H1 (cell line): ENCODE results near the gene KRT12. TPM values are rescaled to one million over a fixed set of nuclear protein-coding genes. Genes with fewer than 3 reads are reported as not detected.

Source experiments
- CTCF ChIA-PET: fragments of 300-600 bp; sonication (Branson Sonifier 250); formaldehyde crosslinking; loops from one replicate; lab custom pipeline; 2021; ENCODE audit not compliant: partially characterized antibody; lab: Charles Lee
- POLR2A ChIA-PET: fragments of 300-600 bp; sonication (Branson Sonifier 250); formaldehyde crosslinking; loops from one replicate; lab custom pipeline; 2021; ENCODE audit warnings: inconsistent platforms; ENCODE audit not compliant: partially characterized antibody; lab: Charles Lee
- DNase-seq, 2 experiments: peaks; one replicate each; pipeline versions ENCODE4 v3.0.0 to v3.0.0-alpha.2; 2010 to 2022; ENCODE audit warnings: low spot score in 2 of 2, low read depth in 1 of 2, mixed read lengths in 1 of 2
- FAIRE-seq: peaks from 2 replicates; lab custom pipeline; 2011; peaks lifted over from hg19 to GRCh38; lab: Jason Lieb, UNC
- H2AFZ ChIP-seq: 2 replicates; pipeline ENCODE4 v1.8.1; 2012; ENCODE audit warnings: low read length, inconsistent platforms
- H2AK5ac ChIP-seq: 2 replicates; pipeline ENCODE4 v1.6.1; 2013; ENCODE audit warnings: low read depth, low read length
- H2BK120ac ChIP-seq: replicated peaks from 2 replicates; pipeline ENCODE3; 2013; ENCODE audit warnings: low read depth, low read length, inconsistent platforms
- H2BK12ac ChIP-seq: 2 replicates; pipeline ENCODE4 v1.6.1; 2013; ENCODE audit warnings: low read depth, low read length
- H2BK15ac ChIP-seq: 2 replicates; pipeline ENCODE4 v1.6.1; 2013; ENCODE audit warnings: low read length
- H2BK20ac ChIP-seq: 2 replicates; pipeline ENCODE4 v1.6.1; 2013; ENCODE audit warnings: low read length
- H2BK5ac ChIP-seq: 2 replicates; pipeline ENCODE4 v1.6.1; 2013; ENCODE audit warnings: low read depth, low read length
- H3K14ac ChIP-seq: 2 replicates; pipeline ENCODE4 v1.6.1; 2013; ENCODE audit warnings: inconsistent platforms; ENCODE audit not compliant: insufficient read length
- H3K18ac ChIP-seq: 2 replicates; pipeline ENCODE4 v1.6.1; 2013; ENCODE audit warnings: low read length; ENCODE audit errors: extremely low read depth
- H3K23ac ChIP-seq: 2 replicates; pipeline ENCODE4 v1.6.1; 2013; ENCODE audit warnings: inconsistent platforms; ENCODE audit not compliant: insufficient read length
- H3K23me2 ChIP-seq: 2 replicates; pipeline ENCODE4 v1.6.1; 2013; ENCODE audit warnings: low read depth, low read length
- H3K27ac ChIP-seq: 2 replicates; pipeline ENCODE4 v1.6.1; 2011; ENCODE audit warnings: low read depth, low read length, inconsistent platforms
- H3K27me3 ChIP-seq, 4 experiments: replicated peaks in 1 of 4; 1 replicate in 1 of 4; 2 replicates in 3 of 4; pipeline versions ENCODE4 v1.6.1 to v1.8.1; 2011 to 2013; ENCODE audit warnings: low read length in 3 of 4, mild to moderate bottlenecking in 3 of 4, inconsistent platforms in 2 of 4, mixed read lengths in 2 of 4, moderate library complexity in 1 of 4; ENCODE audit not compliant: control insufficient read depth in 3 of 4, insufficient read depth in 3 of 4; ENCODE audit errors: extremely low read depth in 1 of 4
- H3K36me3 ChIP-seq, 4 experiments: 2 replicates each; pipeline versions ENCODE4 v1.6.1 to v1.8.1; 2011 to 2013; ENCODE audit warnings: mild to moderate bottlenecking in 4 of 4, low read length in 3 of 4, moderate library complexity in 2 of 4, control low read depth in 1 of 4, inconsistent platforms in 1 of 4; ENCODE audit not compliant: insufficient read depth in 4 of 4, control insufficient read depth in 2 of 4
- H3K4ac ChIP-seq: replicated peaks from 2 replicates; pipeline ENCODE3; 2013; ENCODE audit warnings: low read length, low read depth, mixed read lengths, inconsistent platforms; ENCODE audit not compliant: insufficient read length
- H3K4me1 ChIP-seq, 4 experiments: replicated peaks in 1 of 4; 1 replicate in 1 of 4; 2 replicates in 3 of 4; pipeline versions ENCODE4 v1.6.1 to v1.8.1; 2011 to 2013; ENCODE audit warnings: low read length in 3 of 4, inconsistent platforms in 2 of 4, mixed read lengths in 1 of 4; ENCODE audit not compliant: insufficient read depth in 4 of 4, control insufficient read depth in 3 of 4
- H3K4me2 ChIP-seq, 2 experiments: 2 replicates each; pipeline versions ENCODE4 v1.6.1 to v1.8.1; 2011 to 2013; ENCODE audit warnings: low read depth in 2 of 2, low read length in 2 of 2, control low read depth in 1 of 2, inconsistent platforms in 1 of 2, mild to moderate bottlenecking in 1 of 2; ENCODE audit not compliant: insufficient read depth in 1 of 2
- H3K4me3 ChIP-seq, 4 experiments: fragments of 200-600, 300-600 bp in 1 of 4; sonication (generic), shearing (Covaris generic), sonication (Bioruptor Twin) in 1 of 4; 2 replicates each; pipeline versions ENCODE4 v1.5.1 to v1.8.1; 2011 to 2016; ENCODE audit warnings: low read length in 4 of 4, low read depth in 3 of 4, control low read depth in 2 of 4, inconsistent platforms in 2 of 4, mild to moderate bottlenecking in 2 of 4, mixed read lengths in 1 of 4, moderate library complexity in 1 of 4; ENCODE audit not compliant: insufficient read depth in 2 of 4; ENCODE audit errors: extremely low read depth in 1 of 4
- H3K56ac ChIP-seq: replicated peaks from 2 replicates; pipeline ENCODE3; 2013; ENCODE audit warnings: low read depth, mild to moderate bottlenecking, mixed read lengths, low read length, inconsistent platforms; ENCODE audit not compliant: insufficient read length
- H3K79me1 ChIP-seq: 2 replicates; pipeline ENCODE4 v1.6.1; 2013; ENCODE audit warnings: low read depth, low read length, control low read depth
- H3K79me2 ChIP-seq, 2 experiments: 2 replicates each; pipeline versions ENCODE4 v1.6.1 to v1.8.1; 2012 to 2013; ENCODE audit warnings: low read length in 2 of 2, mild to moderate bottlenecking in 2 of 2, inconsistent platforms in 1 of 2; ENCODE audit not compliant: insufficient read depth in 2 of 2, control insufficient read depth in 1 of 2
- H3K9ac ChIP-seq, 4 experiments: replicated peaks in 1 of 4; 1 replicate in 1 of 4; 2 replicates in 3 of 4; pipeline versions ENCODE4 v1.6.1 to v1.8.1; 2011 to 2013; ENCODE audit warnings: low read depth in 3 of 4, low read length in 3 of 4, control low read depth in 2 of 4, mild to moderate bottlenecking in 2 of 4, moderate library complexity in 2 of 4, inconsistent platforms in 1 of 4; ENCODE audit errors: extremely low read depth in 1 of 4
- H3K9me3 ChIP-seq, 2 experiments: 2 replicates each; pipeline versions ENCODE4 v1.6.1 to v1.8.1; 2012 to 2013; ENCODE audit warnings: mild to moderate bottlenecking in 2 of 2, moderate library complexity in 2 of 2, control low read depth in 1 of 2, inconsistent platforms in 1 of 2, low read depth in 1 of 2, low read length in 1 of 2, mixed read lengths in 1 of 2; ENCODE audit not compliant: insufficient read depth in 2 of 2
- H4K20me1 ChIP-seq, 2 experiments: replicated peaks in 1 of 2; 2 replicates each; pipeline versions ENCODE3 to v1.8.1; 2011 to 2013; ENCODE audit warnings: inconsistent platforms in 2 of 2, low read length in 2 of 2, mild to moderate bottlenecking in 1 of 2; ENCODE audit not compliant: insufficient read depth in 2 of 2, control insufficient read depth in 1 of 2
- H4K5ac ChIP-seq: 2 replicates; pipeline ENCODE4 v1.6.1; 2013; ENCODE audit warnings: low read length, low read depth, mixed read lengths, inconsistent platforms; ENCODE audit not compliant: insufficient read length
- H4K8ac ChIP-seq: 2 replicates; pipeline ENCODE4 v1.8.0; 2013; ENCODE audit warnings: mild to moderate bottlenecking, moderate library complexity, low read length, inconsistent platforms; ENCODE audit not compliant: insufficient read depth; ENCODE audit errors: extremely low read depth
- H4K91ac ChIP-seq: replicated peaks from 2 replicates; pipeline ENCODE3; 2013; ENCODE audit warnings: low read length, mixed read lengths, inconsistent platforms; ENCODE audit not compliant: insufficient read length
- CBX5 ChIP-seq: fragments of 300-800, 300-1000 bp; sonication (generic); IDR thresholded peaks from 2 replicates; pipeline ENCODE4 v1.7.1; 2016; ENCODE audit warnings: antibody characterized with exemption, low read length, low read depth
- EGR1 ChIP-seq: IDR thresholded peaks from 2 replicates; pipeline ENCODE4 v1.6.1; 2011; ENCODE audit warnings: low read depth, low read length, borderline replicate concordance
- EZH2 ChIP-seq: fragments of 200-600 bp; sonication (generic); IDR thresholded peaks from 2 replicates; pipeline ENCODE4 v1.7.1; 2012; ENCODE audit warnings: low read depth, mild to moderate bottlenecking, moderate library complexity, low read length, inconsistent platforms; ENCODE audit not compliant: severe bottlenecking
- GABPA ChIP-seq: IDR thresholded peaks from 2 replicates; pipeline ENCODE4 v1.6.1; 2011; ENCODE audit warnings: mild to moderate bottlenecking, low read length, moderate library complexity, borderline replicate concordance; ENCODE audit not compliant: insufficient read depth
- JUN ChIP-seq: IDR thresholded peaks from 2 replicates; pipeline ENCODE4 v1.6.1; 2011; ENCODE audit warnings: low read depth, mild to moderate bottlenecking, improper control_type of control experiment, low read length
- KDM1A ChIP-seq: fragments of 200-600, 300-600 bp; sonication (generic); IDR thresholded peaks from 2 replicates; pipeline ENCODE4 v1.7.1; 2016; ENCODE audit warnings: mild to moderate bottlenecking, low read length, borderline replicate concordance
- RFX5 ChIP-seq: IDR thresholded peaks from 2 replicates; pipeline ENCODE4 v1.6.1; 2011; ENCODE audit warnings: low read depth, low read length, improper control_type of control experiment, borderline replicate concordance
- RNF2 ChIP-seq: fragments of 200-900, 300-1000 bp; sonication (generic); IDR thresholded peaks from 2 replicates; pipeline ENCODE4 v1.7.1; 2016; ENCODE audit warnings: borderline replicate concordance, low read depth, mild to moderate bottlenecking, antibody characterized with exemption, low read length; ENCODE audit not compliant: poor library complexity, severe bottlenecking; ENCODE audit errors: missing control alignments
- SIX5 ChIP-seq: IDR thresholded peaks from 2 replicates; pipeline ENCODE4 v1.6.1; 2011; ENCODE audit warnings: mild to moderate bottlenecking, low read depth, low read length
- SP1 ChIP-seq: IDR thresholded peaks from 2 replicates; pipeline ENCODE4 v1.6.1; 2011; ENCODE audit warnings: low read depth, low read length
- TAF7 ChIP-seq: optimal IDR thresholded peaks from 2 replicates; pipeline ENCODE3; 2011; ENCODE audit warnings: low read depth, mild to moderate bottlenecking, inconsistent platforms, low read length, moderate library complexity, borderline replicate concordance
- TBP ChIP-seq: IDR thresholded peaks from 2 replicates; pipeline ENCODE4 v1.6.1; 2011; ENCODE audit warnings: low read depth, low read length, improper control_type of control experiment
- WGBS, 2 experiments: shearing (Covaris generic) in 1 of 2; methylation state at CpG; one replicate each; pipeline versions ENCODE4 v1.1.6 to v1.1.7; 2013 to 2015; ENCODE audit warnings: low lambda C conversion rate in 2 of 2, mixed read lengths in 2 of 2, inconsistent platforms in 1 of 2, low coverage in 1 of 2, missing lambda C conversion rate in 1 of 2; ENCODE audit not compliant: insufficient replicate concordance in 2 of 2, insufficient coverage in 1 of 2, insufficient read length in 1 of 2; ENCODE audit errors: extremely low coverage in 1 of 2, missing lambda C conversion rate in 1 of 2; 5-methylcytosine and 5-hydroxymethylcytosine counted together
- polyA plus RNA-seq, 7 experiments: library from polyadenylated mRNA; depleted of rRNA in 3 of 7; stranded (reverse) in 5 of 7; unstranded in 2 of 7; fragments of >200 nt in 5 of 7; fragments of 200-250 nt in 2 of 7; gene quantifications; 1 replicate in 5 of 7; 2 replicates in 1 of 7; 4 replicates in 1 of 7; pipeline versions ENCODE4 v1.2.1 to v1.2.3, GENCODE V29; 2011 to 2013; ENCODE audit warnings: missing spikeins in 2 of 7, mixed read lengths in 2 of 7
- total RNA-seq: library from RNA; stranded (reverse); fragmentation: NEBNext Ultra II Directional; extraction: Animal tissue kit (Norgen Biotek cat#: 25700); gene quantifications from 2 replicates; pipeline ENCODE4 v1.2.1, GENCODE V29; 2021
- TF ChIP-seq, protein P1 (sequence below): IDR thresholded peaks from 2 replicates; pipeline ENCODE4 v1.6.1; 2012; ENCODE audit warnings: low read length, inconsistent platforms

Gene KRT12
- total and polyA plus RNA-seq, 2 of the 8 experiments (the other 6 are each of a cell fraction or from before 2014, with no cell fraction given): not detected

DNA sequence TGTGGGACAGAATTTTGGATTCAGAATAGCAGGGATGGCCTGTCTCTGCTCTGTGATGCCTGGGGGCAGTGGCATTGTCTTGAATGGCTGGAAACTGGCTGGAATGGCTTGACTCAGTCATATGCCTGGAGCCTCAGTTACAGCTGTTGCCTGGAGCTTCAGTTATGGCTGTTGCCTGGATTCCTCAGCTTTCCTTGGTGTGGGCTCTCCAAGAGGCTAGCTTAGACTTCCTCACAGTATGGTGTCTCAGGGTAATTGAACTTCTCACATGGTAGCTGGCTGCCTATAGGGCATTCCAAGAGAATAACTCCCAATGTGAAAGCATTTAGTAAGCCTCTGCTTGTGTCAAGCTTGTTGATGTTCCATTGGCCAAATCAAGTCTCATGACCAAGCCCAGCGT is 49.3 kb upstream of the KRT12 start:
- no peaks in the 10 kb centered on the region for H3K4me1 ChIP-seq
- no peak overlapping the region for H3K56ac ChIP-seq
- no peak overlapping the region for H3K4ac ChIP-seq
- H3K14ac ChIP-seq: no peak overlapping the region
- no peak overlapping the region for H3K27ac ChIP-seq
- no peak overlapping the region for H4K8ac ChIP-seq
- no peak overlapping the region for H2BK120ac ChIP-seq
- H3K4me2 ChIP-seq: no peak overlapping the region
- no peak overlapping the region for H2BK12ac ChIP-seq
- H3K23me2 ChIP-seq: no peaks in the 10 kb centered on the region
- H3K23ac ChIP-seq: no peak overlapping the region
- H3K9ac ChIP-seq: no peak overlapping the region
- H2BK5ac ChIP-seq: no peak overlapping the region
- FAIRE-seq: no peak
- no peaks in the 10 kb centered on the region for H3K27me3 ChIP-seq
- no peak overlapping the region for H2BK15ac ChIP-seq
- ChIA-PET POLR2A (no interaction called here), CTCF (interaction anchor here (0.9 to 5.6 kb wide), 4 partner anchors 63 to 580 kb away, joined by 3 to 28 read pairs (median 4); no protein-coding TSS in a partner anchor)
- no peak overlapping the region for H2BK20ac ChIP-seq
- no peaks in the 10 kb centered on the region for H3K9me3 ChIP-seq
- no peak overlapping the region for H4K5ac ChIP-seq
- no peak overlapping the region for H3K18ac ChIP-seq
- H2AK5ac ChIP-seq: no peak overlapping the region
- H4K91ac ChIP-seq: no peak overlapping the region
- no peak overlapping the region for H2AFZ ChIP-seq
- no peaks in the 10 kb centered on the region for H4K20me1 ChIP-seq
- no peaks in the 10 kb centered on the region for H3K36me3 ChIP-seq
- H3K4me3 ChIP-seq: no peak overlapping the region
- 100% methylated on average over 1 of the region's 1 CpG; no CpG with 5 or more reads in 1 of the 2 experiments for WGBS, 2 experiments
- no peak for DNase-seq
- no peaks in the 10 kb centered on the region for H3K79me1 ChIP-seq
- no peaks in the 10 kb centered on the region for H3K79me2 ChIP-seq
- TF ChIP-seq SP1 (no peak), CBX5 (no peak), SIX5 (no peak), EZH2 (no peak), EGR1 (no peak), JUN (no peak), TBP (no peak), TAF7 (no peak), KDM1A (no peak), RFX5 (no peak), RNF2 (no peak), GABPA (no peak)
- TF ChIP-seq, protein P1, sequence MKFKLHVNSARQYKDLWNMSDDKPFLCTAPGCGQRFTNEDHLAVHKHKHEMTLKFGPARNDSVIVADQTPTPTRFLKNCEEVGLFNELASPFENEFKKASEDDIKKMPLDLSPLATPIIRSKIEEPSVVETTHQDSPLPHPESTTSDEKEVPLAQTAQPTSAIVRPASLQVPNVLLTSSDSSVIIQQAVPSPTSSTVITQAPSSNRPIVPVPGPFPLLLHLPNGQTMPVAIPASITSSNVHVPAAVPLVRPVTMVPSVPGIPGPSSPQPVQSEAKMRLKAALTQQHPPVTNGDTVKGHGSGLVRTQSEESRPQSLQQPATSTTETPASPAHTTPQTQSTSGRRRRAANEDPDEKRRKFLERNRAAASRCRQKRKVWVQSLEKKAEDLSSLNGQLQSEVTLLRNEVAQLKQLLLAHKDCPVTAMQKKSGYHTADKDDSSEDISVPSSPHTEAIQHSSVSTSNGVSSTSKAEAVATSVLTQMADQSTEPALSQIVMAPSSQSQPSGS: no peak
